HepG2 (cell line): ENCODE measurements around the gene MILR1. TPM values are rescaled to one million over a fixed set of nuclear protein-coding genes. Genes with fewer than 3 reads are reported as not detected.

Experiments used
- AKAP8 ChIP-seq: sonication (generic); formaldehyde crosslinking; IDR thresholded peaks from 2 replicates; pipeline ENCODE4 v1.5.1; 2020; ENCODE audit warnings: mild to moderate bottlenecking, missing genetic modification reagents
- EP300 ChIP-seq, 3 experiments: sonication (generic) in 1 of 3; formaldehyde crosslinking in 1 of 3; IDR thresholded peaks; 2 replicates each; pipeline versions ENCODE4 v1.5.1 to v1.6.1; 2011 to 2020; ENCODE audit warnings: low read depth in 2 of 3, low read length in 2 of 3, borderline replicate concordance in 1 of 3, improper control_type of control experiment in 1 of 3, mild to moderate bottlenecking in 1 of 3, missing genetic modification reagents in 1 of 3, moderate library complexity in 1 of 3
- IRF2 ChIP-seq: IDR thresholded peaks from 2 replicates; pipeline ENCODE4 v1.6.1; 2018; ENCODE audit warnings: missing genetic modification reagents, missing compliant biosample characterization
- KDM6A ChIP-seq: IDR thresholded peaks from 2 replicates; pipeline ENCODE4 v1.6.1; 2016; ENCODE audit warnings: low read depth
- KLF12 ChIP-seq: sonication (generic); formaldehyde crosslinking; IDR thresholded peaks from 2 replicates; pipeline ENCODE4 v1.4.0; 2020; ENCODE audit warnings: missing genetic modification reagents, borderline replicate concordance
- KLF15 ChIP-seq: sonication (generic); formaldehyde crosslinking; IDR thresholded peaks from 2 replicates; pipeline ENCODE4 v1.8.1; 2023; ENCODE audit warnings: borderline replicate concordance, mild to moderate bottlenecking, inconsistent platforms, missing genetic modification reagents, mixed read lengths
- NAIF1 ChIP-seq: sonication (generic); formaldehyde crosslinking; IDR thresholded peaks from 2 replicates; pipeline ENCODE4 v1.5.0; 2020; ENCODE audit warnings: mild to moderate bottlenecking, missing genetic modification reagents, borderline replicate concordance
- NONO ChIP-seq, 2 experiments: fragments of 450-650 bp in 1 of 2; sonication (generic) in 1 of 2; formaldehyde crosslinking in 1 of 2; IDR thresholded peaks in 1 of 2; conservative IDR thresholded peaks in 1 of 2; 2 replicates each; pipeline versions ENCODE4 v1.6.1 to v1.8.0; 2017 to 2022; ENCODE audit warnings: mild to moderate bottlenecking in 1 of 2, missing genetic modification reagents in 1 of 2, moderate library complexity in 1 of 2
- POLR2A ChIP-seq, 2 experiments: IDR thresholded peaks; 2 replicates each; pipeline ENCODE4 v1.6.1; 2011; ENCODE audit warnings: low read depth in 2 of 2, low read length in 2 of 2, mild to moderate bottlenecking in 1 of 2, moderate library complexity in 1 of 2; ENCODE audit not compliant: insufficient read depth in 1 of 2
- POLR2AphosphoS2 ChIP-seq: IDR thresholded peaks from 2 replicates; pipeline ENCODE4 v1.6.1; 2011; ENCODE audit warnings: low read depth, low read length, improper control_type of control experiment
- SAP130 ChIP-seq: IDR thresholded peaks from 2 replicates; pipeline ENCODE4 v1.6.1; 2016; ENCODE audit warnings: low read depth
- SIN3A ChIP-seq: IDR thresholded peaks from 2 replicates; pipeline ENCODE4 v1.6.1; 2011; ENCODE audit warnings: low read depth, mild to moderate bottlenecking, control low read depth, low read length, borderline replicate concordance
- SNRNP70 ChIP-seq: fragments of 200-400 bp; formaldehyde crosslinking; IDR thresholded peaks from 2 replicates; pipeline ENCODE4 v1.6.1; 2017; ENCODE audit warnings: mild to moderate bottlenecking, low read depth, low read length, moderate library complexity
- SRSF1 ChIP-seq: fragments of 200-400 bp; formaldehyde crosslinking; optimal IDR thresholded peaks from 2 replicates; pipeline ENCODE3; 2017; ENCODE audit warnings: mild to moderate bottlenecking, low read depth, low read length, moderate library complexity
- TEAD2 ChIP-seq: sonication (generic); formaldehyde crosslinking; IDR thresholded peaks from 2 replicates; pipeline ENCODE4 v1.9.0; 2021; ENCODE audit warnings: missing genetic modification reagents
- TEAD3 ChIP-seq: optimal IDR thresholded peaks from 2 replicates; pipeline ENCODE3; 2016; ENCODE audit warnings: borderline replicate concordance
- ZFP90 ChIP-seq: sonication (generic); formaldehyde crosslinking; IDR thresholded peaks from 2 replicates; pipeline ENCODE4 v1.8.0; 2022; ENCODE audit warnings: missing genetic modification reagents, mild to moderate bottlenecking, inconsistent platforms, borderline replicate concordance
- ZNF792 ChIP-seq: IDR thresholded peaks from 2 replicates; pipeline ENCODE4 v1.6.1; 2016
- polyA plus RNA-seq, 8 experiments: library from polyadenylated mRNA; depleted of rRNA in 3 of 8; stranded (reverse) in 7 of 8; unstranded in 1 of 8; fragments of >200 nt; fragmentation: Illumina TruSeq in 4 of 8; extraction: Trizol in 4 of 8; gene quantifications; 2 replicates each; pipeline versions ENCODE4 v1.2.1 to v1.2.3, GENCODE V29; 2011 to 2016; ENCODE audit warnings: low read depth in 4 of 8, missing spikeins in 1 of 8, mixed read lengths in 1 of 8; ENCODE audit not compliant: insufficient read depth in 1 of 8
- total RNA-seq, 5 experiments: library from RNA; depleted of rRNA; stranded (reverse); fragments of >200 nt; fragmentation: Illumina TruSeq; extraction: Trizol; gene quantifications; 2 replicates each; pipeline ENCODE4 v1.2.3, GENCODE V29; 2016; ENCODE audit warnings: low read depth in 1 of 5
- TF ChIP-seq, protein P1 (sequence below): sonication (generic); formaldehyde crosslinking; IDR thresholded peaks from 2 replicates; pipeline ENCODE4 v1.8.0; 2022; ENCODE audit warnings: low read depth, missing genetic modification reagents
- TF ChIP-seq, protein P2 (sequence below): sonication (generic); formaldehyde crosslinking; IDR thresholded peaks from 2 replicates; pipeline ENCODE4 v1.5.1; 2020; ENCODE audit warnings: missing genetic modification reagents, mild to moderate bottlenecking, borderline replicate concordance
- TF ChIP-seq, protein P3 (sequence below): sonication (generic); formaldehyde crosslinking; IDR thresholded peaks from 2 replicates; pipeline ENCODE4 v1.4.0; 2020; ENCODE audit warnings: missing genetic modification reagents, borderline replicate concordance
- TF ChIP-seq, protein P4 (sequence below): sonication (generic); formaldehyde crosslinking; IDR thresholded peaks from 2 replicates; pipeline ENCODE4 v1.8.0; 2022; ENCODE audit warnings: missing genetic modification reagents, mild to moderate bottlenecking, borderline replicate concordance

Gene MILR1
- total and polyA plus RNA-seq, 2 of the 13 experiments (the other 11 are each of a cell fraction or from before 2014, with no cell fraction given): 0.27 to 1.7 TPM

DNA sequence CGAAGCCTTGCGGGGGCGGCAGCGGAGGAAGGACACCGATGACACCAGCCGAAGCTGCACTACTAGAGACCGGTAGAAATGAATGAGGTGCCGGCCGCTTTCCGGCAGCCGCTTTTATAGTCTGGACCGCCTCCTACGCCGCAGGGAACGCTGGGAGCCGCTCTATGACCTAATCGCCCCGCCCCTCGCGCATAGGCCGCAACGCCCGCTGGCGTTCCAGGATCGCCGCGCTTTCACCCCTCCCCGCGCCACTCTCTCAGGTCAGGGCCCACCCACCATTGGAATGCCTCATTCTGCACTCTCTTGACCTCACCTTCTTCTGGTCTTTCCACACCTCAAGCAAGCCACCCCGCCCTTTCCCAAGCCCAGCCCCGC is 57.3 kb downstream of the MILR1 start, which contains the start of gene DDX5 (continued):
- TF ChIP-seq IRF2 (CRISPR knock-in tag): peak; percentile 64
- peak; percentile 65; the same call in 1 of the 2 replicates for TF ChIP-seq TEAD2 (CRISPR knock-in tag)
- no peak for TF ChIP-seq SNRNP70
- TF ChIP-seq, protein P1, sequence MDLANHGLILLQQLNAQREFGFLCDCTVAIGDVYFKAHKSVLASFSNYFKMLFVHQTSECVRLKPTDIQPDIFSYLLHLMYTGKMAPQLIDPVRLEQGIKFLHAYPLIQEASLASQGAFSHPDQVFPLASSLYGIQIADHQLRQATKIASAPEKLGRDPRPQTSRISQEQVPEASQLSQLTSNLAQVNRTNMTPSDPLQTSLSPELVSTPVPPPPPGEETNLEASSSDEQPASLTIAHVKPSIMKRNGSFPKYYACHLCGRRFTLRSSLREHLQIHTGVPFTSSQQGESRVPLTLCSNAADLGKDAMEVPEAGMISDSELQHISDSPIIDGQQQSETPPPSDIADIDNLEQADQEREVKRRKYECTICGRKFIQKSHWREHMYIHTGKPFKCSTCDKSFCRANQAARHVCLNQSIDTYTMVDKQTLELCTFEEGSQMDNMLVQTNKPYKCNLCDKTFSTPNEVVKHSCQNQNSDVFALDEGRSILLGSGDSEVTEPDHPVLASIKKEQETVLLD: no peak
- TF ChIP-seq ZNF792 (CRISPR knock-in tag): peak; percentile 74
- no peak for TF ChIP-seq EP300 (IDR thresholded peaks at IDR 0.05; ENCODE audit: low read depth in 2 of 2, low read length in 2 of 2)
- TF ChIP-seq EP300 (CRISPR knock-in tag; IDR thresholded peaks at IDR 0.05; ENCODE audit: borderline replicate concordance): no peak
- TF ChIP-seq TEAD3 (CRISPR knock-in tag): peak; percentile 80
- TF ChIP-seq SIN3A: peak; percentile 98
- TF ChIP-seq, protein P2, sequence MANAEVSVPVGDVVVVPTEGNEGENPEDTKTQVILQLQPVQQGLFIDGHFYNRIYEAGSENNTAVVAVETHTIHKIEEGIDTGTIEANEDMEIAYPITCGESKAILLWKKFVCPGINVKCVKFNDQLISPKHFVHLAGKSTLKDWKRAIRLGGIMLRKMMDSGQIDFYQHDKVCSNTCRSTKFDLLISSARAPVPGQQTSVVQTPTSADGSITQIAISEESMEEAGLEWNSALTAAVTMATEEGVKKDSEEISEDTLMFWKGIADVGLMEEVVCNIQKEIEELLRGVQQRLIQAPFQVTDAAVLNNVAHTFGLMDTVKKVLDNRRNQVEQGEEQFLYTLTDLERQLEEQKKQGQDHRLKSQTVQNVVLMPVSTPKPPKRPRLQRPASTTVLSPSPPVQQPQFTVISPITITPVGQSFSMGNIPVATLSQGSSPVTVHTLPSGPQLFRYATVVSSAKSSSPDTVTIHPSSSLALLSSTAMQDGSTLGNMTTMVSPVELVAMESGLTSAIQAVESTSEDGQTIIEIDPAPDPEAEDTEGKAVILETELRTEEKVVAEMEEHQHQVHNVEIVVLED (CRISPR knock-in tag): no peak
- TF ChIP-seq KLF12 (CRISPR knock-in tag): peak; percentile 77; the same call in 1 of the 2 replicates
- peak; percentile 21 for TF ChIP-seq SRSF1
- TF ChIP-seq AKAP8: no peak; the same call in 1 of the 2 replicates
- peak; percentile 90; the same call in 1 of the 2 replicates for TF ChIP-seq KLF15 (CRISPR knock-in tag)
- TF ChIP-seq POLR2A (IDR thresholded peaks at IDR 0.05; ENCODE audit: insufficient read depth in 1 of 2, low read depth in 2 of 2, low read length in 2 of 2): peak; percentile 100
- TF ChIP-seq, protein P3, sequence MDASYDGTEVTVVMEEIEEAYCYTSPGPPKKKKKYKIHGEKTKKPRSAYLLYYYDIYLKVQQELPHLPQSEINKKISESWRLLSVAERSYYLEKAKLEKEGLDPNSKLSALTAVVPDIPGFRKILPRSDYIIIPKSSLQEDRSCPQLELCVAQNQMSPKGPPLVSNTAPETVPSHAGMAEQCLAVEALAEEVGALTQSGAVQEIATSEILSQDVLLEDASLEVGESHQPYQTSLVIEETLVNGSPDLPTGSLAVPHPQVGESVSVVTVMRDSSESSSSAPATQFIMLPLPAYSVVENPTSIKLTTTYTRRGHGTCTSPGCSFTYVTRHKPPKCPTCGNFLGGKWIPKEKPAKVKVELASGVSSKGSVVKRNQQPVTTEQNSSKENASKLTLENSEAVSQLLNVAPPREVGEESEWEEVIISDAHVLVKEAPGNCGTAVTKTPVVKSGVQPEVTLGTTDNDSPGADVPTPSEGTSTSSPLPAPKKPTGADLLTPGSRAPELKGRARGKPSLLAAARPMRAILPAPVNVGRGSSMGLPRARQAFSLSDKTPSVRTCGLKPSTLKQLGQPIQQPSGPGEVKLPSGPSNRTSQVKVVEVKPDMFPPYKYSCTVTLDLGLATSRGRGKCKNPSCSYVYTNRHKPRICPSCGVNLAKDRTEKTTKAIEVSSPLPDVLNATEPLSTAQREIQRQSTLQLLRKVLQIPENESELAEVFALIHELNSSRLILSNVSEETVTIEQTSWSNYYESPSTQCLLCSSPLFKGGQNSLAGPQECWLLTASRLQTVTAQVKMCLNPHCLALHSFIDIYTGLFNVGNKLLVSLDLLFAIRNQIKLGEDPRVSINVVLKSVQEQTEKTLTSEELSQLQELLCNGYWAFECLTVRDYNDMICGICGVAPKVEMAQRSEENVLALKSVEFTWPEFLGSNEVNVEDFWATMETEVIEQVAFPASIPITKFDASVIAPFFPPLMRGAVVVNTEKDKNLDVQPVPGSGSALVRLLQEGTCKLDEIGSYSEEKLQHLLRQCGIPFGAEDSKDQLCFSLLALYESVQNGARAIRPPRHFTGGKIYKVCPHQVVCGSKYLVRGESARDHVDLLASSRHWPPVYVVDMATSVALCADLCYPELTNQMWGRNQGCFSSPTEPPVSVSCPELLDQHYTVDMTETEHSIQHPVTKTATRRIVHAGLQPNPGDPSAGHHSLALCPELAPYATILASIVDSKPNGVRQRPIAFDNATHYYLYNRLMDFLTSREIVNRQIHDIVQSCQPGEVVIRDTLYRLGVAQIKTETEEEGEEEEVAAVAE (CRISPR knock-in tag): peak; percentile 45; the same call in 1 of the 2 replicates
- no peak for TF ChIP-seq KDM6A
- TF ChIP-seq, protein P4, sequence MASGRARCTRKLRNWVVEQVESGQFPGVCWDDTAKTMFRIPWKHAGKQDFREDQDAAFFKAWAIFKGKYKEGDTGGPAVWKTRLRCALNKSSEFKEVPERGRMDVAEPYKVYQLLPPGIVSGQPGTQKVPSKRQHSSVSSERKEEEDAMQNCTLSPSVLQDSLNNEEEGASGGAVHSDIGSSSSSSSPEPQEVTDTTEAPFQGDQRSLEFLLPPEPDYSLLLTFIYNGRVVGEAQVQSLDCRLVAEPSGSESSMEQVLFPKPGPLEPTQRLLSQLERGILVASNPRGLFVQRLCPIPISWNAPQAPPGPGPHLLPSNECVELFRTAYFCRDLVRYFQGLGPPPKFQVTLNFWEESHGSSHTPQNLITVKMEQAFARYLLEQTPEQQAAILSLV (CRISPR knock-in tag): no peak
- no peak for TF ChIP-seq ZFP90 (CRISPR knock-in tag)
- TF ChIP-seq NONO (IDR thresholded peaks at IDR 0.05): no peak
- TF ChIP-seq NONO (CRISPR knock-in tag; conservative IDR thresholded peaks at IDR 0.05): peak; percentile 50; the same call in 1 of the 2 replicates
- peak; percentile 90 for TF ChIP-seq NAIF1 (CRISPR knock-in tag)
- TF ChIP-seq SAP130 (CRISPR knock-in tag): peak; percentile 84; the same call in 1 of the 2 replicates
- peak; percentile 99 for TF ChIP-seq POLR2AphosphoS2
